Suprapubic skin (tissue), 4 donors: ENCODE data around the gene NRCAM. TPM values are rescaled to one million over a fixed set of nuclear protein-coding genes. Genes with fewer than 3 reads are reported as not detected.

Experiments
- DNase-seq, 2 donors: peaks; one replicate each; pipeline ENCODE4 v3.0.0-alpha.2; 2019; ENCODE audit warnings: low spot score in 2 of 2
- H3K27ac ChIP-seq: fragments of 200-600 bp; sonication (generic); one replicate; pipeline ENCODE4 v1.5.1; 2019
- H3K27me3 ChIP-seq: fragments of 200-600 bp; sonication (generic); one replicate; pipeline ENCODE4 v1.5.1; 2019
- H3K36me3 ChIP-seq: fragments of 200-600 bp; sonication (generic); one replicate; pipeline ENCODE4 v1.5.1; 2019
- H3K4me1 ChIP-seq: fragments of 200-600 bp; sonication (generic); one replicate; pipeline ENCODE4 v1.5.1; 2019
- H3K4me3 ChIP-seq: fragments of 200-600 bp; sonication (generic); one replicate; pipeline ENCODE4 v1.5.1; 2019; ENCODE audit warnings: mild to moderate bottlenecking
- H3K9me3 ChIP-seq: fragments of 200-600 bp; sonication (generic); one replicate; pipeline ENCODE4 v1.5.1; 2019
- CTCF ChIP-seq, 2 donors: fragments of 200-600 bp in 1 of 2; fragments of 450-650 bp in 1 of 2; sonication (generic) in 1 of 2; IDR thresholded peaks; one replicate each; pipeline ENCODE4 v1.5.1; 2016 to 2019; ENCODE audit warnings: antibody characterized with exemption in 2 of 2, mild to moderate bottlenecking in 1 of 2, moderate library complexity in 1 of 2
- EP300 ChIP-seq: sonication (generic); formaldehyde crosslinking; IDR thresholded peaks from one replicate; pipeline ENCODE4 v1.6.1; 2017; ENCODE audit warnings: antibody characterized with exemption
- POLR2A ChIP-seq, 2 donors: fragments of 450-650 bp; IDR thresholded peaks; one replicate each; pipeline ENCODE4 v1.6.1; 2017; ENCODE audit warnings: antibody characterized with exemption in 2 of 2, mild to moderate bottlenecking in 2 of 2, moderate library complexity in 2 of 2
- POLR2AphosphoS5 ChIP-seq, 3 donors: sonication (generic); formaldehyde crosslinking; IDR thresholded peaks; one replicate each; pipeline ENCODE4 v1.6.1; 2017; ENCODE audit warnings: antibody characterized with exemption in 3 of 3
- WGBS: methylation state at CpG from one replicate; pipeline ENCODE4 v1.1.5; 2018; 5-methylcytosine and 5-hydroxymethylcytosine counted together
- total RNA-seq, 4 donors: library from RNA; depleted of rRNA; stranded (reverse); fragments of >200 nt; gene quantifications; one replicate each; pipeline ENCODE4 v1.1.0, GENCODE V29; 2016

Gene NRCAM
- total RNA-seq, 4 donors from 2014 or later: 2.3 to 7.2 (median 2.8) TPM

- DNase-seq: no peak
- Histone ChIP-seq H3K4me1 (no peaks in the 10 kb centered on the region), H3K9me3 (no peaks in the 10 kb centered on the region), H3K27me3 (no peaks in the 10 kb centered on the region), H3K4me3 (no peak overlapping the region), H3K36me3 (no peaks in the 10 kb centered on the region), H3K27ac (no peak overlapping the region)
- WGBS: 66% methylated on average over 5 of the region's 5 CpGs
- no peak for TF ChIP-seq EP300
- TF ChIP-seq POLR2AphosphoS5 (IDR thresholded peaks at IDR 0.05): no peak
Measured at GRCh38 chr7:108291791-108292440, 164.3 kb downstream of the NRCAM start.

DNA sequence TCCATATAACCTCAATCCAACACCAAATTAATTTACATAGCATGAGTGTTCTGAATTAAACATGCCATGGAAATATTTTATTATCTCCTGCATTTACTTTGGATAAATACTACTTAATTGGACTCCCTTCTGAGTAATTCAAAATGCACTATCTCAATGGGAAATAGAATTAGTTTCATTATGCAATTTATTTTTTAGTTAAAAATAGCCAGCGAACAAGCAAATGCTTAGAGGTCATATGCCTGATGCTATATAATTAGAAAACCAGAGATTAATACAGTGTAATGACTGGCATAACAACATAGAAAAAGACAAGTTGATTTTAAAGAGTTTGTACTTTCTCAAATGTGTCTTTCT, 165.1 kb downstream of the NRCAM start:
- no peak overlapping the region for H3K27ac ChIP-seq
- no peaks in the 10 kb centered on the region for H3K9me3 ChIP-seq
- no peaks in the 10 kb centered on the region for H3K4me1 ChIP-seq
- TF ChIP-seq POLR2AphosphoS5 (IDR thresholded peaks at IDR 0.05) (no peak), POLR2A (IDR thresholded peaks at IDR 0.05) (no peak), CTCF (IDR thresholded peaks at IDR 0.05) (no peak), EP300 (no peak)
- H3K36me3 ChIP-seq: no peaks in the 10 kb centered on the region
- DNase-seq: no peak
- WGBS: 89% methylated on average over 1 of the region's 1 CpG
- no peaks in the 10 kb centered on the region for H3K27me3 ChIP-seq
- H3K4me3 ChIP-seq: no peak overlapping the region

- no peaks in the 10 kb centered on the region for H3K9me3 ChIP-seq
- no peak overlapping the region for H3K27ac ChIP-seq
- DNase-seq: no peak
- no peaks in the 10 kb centered on the region for H3K4me1 ChIP-seq
- H3K36me3 ChIP-seq: no peaks in the 10 kb centered on the region
- TF ChIP-seq CTCF (IDR thresholded peaks at IDR 0.05) (no peak), POLR2AphosphoS5 (IDR thresholded peaks at IDR 0.05) (no peak), POLR2A (IDR thresholded peaks at IDR 0.05) (no peak), EP300 (no peak)
- WGBS: 43% methylated on average over 7 of the region's 7 CpGs
- no peaks in the 10 kb centered on the region for H3K27me3 ChIP-seq
- no peak overlapping the region for H3K4me3 ChIP-seq
Measured at GRCh38 chr7:108290459-108291151, 165.6 kb downstream of the NRCAM start.

DNA sequence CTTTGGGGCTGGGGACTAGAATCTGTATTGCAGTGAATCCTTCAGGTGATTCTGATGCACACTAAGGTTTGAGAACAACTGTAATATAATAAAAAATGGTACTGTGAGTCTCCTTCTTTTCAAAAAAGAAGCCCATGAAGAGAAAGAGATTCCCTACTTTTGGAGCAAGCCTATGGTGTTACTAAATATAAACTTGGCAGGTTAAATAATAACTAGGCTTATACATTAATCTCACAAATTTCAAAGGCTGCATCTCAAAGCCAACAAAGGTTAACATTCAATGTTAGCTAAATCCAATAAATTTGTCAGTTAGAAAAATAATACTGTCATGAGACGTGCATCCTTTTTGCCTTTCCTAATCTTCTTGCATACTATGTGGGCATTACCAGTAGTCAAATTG, 166.4 kb downstream of the NRCAM start:
- H3K4me3 ChIP-seq: no peak overlapping the region
- no peaks in the 10 kb centered on the region for H3K9me3 ChIP-seq
- H3K36me3 ChIP-seq: no peaks in the 10 kb centered on the region
- H3K27me3 ChIP-seq: no peaks in the 10 kb centered on the region
- H3K4me1 ChIP-seq: no peaks in the 10 kb centered on the region
- H3K27ac ChIP-seq: no peak overlapping the region
- no peak for TF ChIP-seq CTCF (IDR thresholded peaks at IDR 0.05)
- TF ChIP-seq POLR2A (IDR thresholded peaks at IDR 0.05): no peak
- no peak for TF ChIP-seq POLR2AphosphoS5 (IDR thresholded peaks at IDR 0.05)
- 66% methylated on average over 1 of the region's 1 CpG for WGBS
- no peak for DNase-seq

DNA sequence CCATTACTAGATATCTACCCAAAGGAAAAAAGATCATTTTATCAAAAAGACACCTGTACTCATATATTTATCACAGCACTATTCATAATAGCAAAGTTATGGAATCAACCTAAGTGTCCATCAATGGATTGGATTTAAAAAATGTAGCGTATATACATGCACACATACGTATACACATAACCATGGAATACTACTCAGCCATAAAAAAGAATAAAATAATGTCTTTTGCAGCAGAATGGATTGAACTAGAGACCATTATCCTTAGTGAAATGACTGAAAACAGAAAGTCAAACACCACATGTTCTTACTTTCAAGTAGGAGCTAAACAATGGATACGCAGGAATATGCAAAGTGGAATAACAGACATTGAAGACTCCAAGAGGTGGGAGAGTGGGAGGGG, 168.4 kb downstream of the NRCAM start:
- DNase-seq: no peak
- WGBS: 95% methylated on average over 3 of the region's 3 CpGs
- Histone ChIP-seq H3K27ac (no peak overlapping the region), H3K36me3 (no peaks in the 10 kb centered on the region), H3K27me3 (no peaks in the 10 kb centered on the region), H3K9me3 (no peaks in the 10 kb centered on the region), H3K4me3 (no peak overlapping the region), H3K4me1 (no peaks in the 10 kb centered on the region)
- TF ChIP-seq EP300 (no peak), CTCF (IDR thresholded peaks at IDR 0.05) (no peak), POLR2AphosphoS5 (IDR thresholded peaks at IDR 0.05) (no peak), POLR2A (IDR thresholded peaks at IDR 0.05) (no peak)
